DND-41 (cell line): ENCODE measurements around the gene OR10J1.

Source experiments
- ATAC-seq: fragments of 200-7000 bp; cut with Tn5 transposase; 3 replicates; pipeline ENCODE4 v1.9.1; 2021; ENCODE audit warnings: low read depth; ENCODE audit not compliant: insufficient read depth
- DNase-seq: peaks from one replicate; pipeline ENCODE4 v3.0.0-alpha.2; 2020
- H2AFZ ChIP-seq: 2 replicates; pipeline ENCODE4 v1.6.0; 2012; ENCODE audit warnings: low read depth, low read length
- H3K27ac ChIP-seq: 2 replicates; pipeline ENCODE4 v1.5.1; 2012; ENCODE audit warnings: low read length, inconsistent platforms
- H3K27me3 ChIP-seq: fragments of 200-600 bp; sonication (generic); 2 replicates; pipeline ENCODE4 v1.6.0; 2012; ENCODE audit warnings: low read length, mild to moderate bottlenecking, inconsistent platforms; ENCODE audit not compliant: insufficient read depth, poor library complexity
- H3K36me3 ChIP-seq: 2 replicates; pipeline ENCODE4 v1.5.1; 2012; ENCODE audit warnings: low read length, inconsistent platforms; ENCODE audit not compliant: insufficient read depth
- H3K4me1 ChIP-seq: 2 replicates; pipeline ENCODE4 v1.5.1; 2012; ENCODE audit warnings: mild to moderate bottlenecking, low read length; ENCODE audit not compliant: insufficient read depth
- H3K4me2 ChIP-seq: 2 replicates; pipeline ENCODE4 v1.6.0; 2012; ENCODE audit warnings: mild to moderate bottlenecking, moderate library complexity, low read length, inconsistent platforms; ENCODE audit not compliant: insufficient read depth
- H3K4me3 ChIP-seq, 2 experiments: fragments of 200-600 bp in 1 of 2; shearing (Covaris generic) in 1 of 2; 2 replicates each; pipeline ENCODE4 v1.5.1; 2012 to 2016; ENCODE audit warnings: inconsistent platforms in 2 of 2, low read length in 2 of 2, mild to moderate bottlenecking in 2 of 2, low read depth in 1 of 2, moderate library complexity in 1 of 2
- H3K79me2 ChIP-seq: 2 replicates; pipeline ENCODE4 v1.6.0; 2012; ENCODE audit warnings: low read length, inconsistent platforms; ENCODE audit not compliant: insufficient read depth
- H3K9ac ChIP-seq: 2 replicates; pipeline ENCODE4 v1.6.0; 2012; ENCODE audit warnings: low read depth, mild to moderate bottlenecking, inconsistent platforms, low read length, moderate library complexity
- H3K9me3 ChIP-seq: 2 replicates; pipeline ENCODE4 v1.5.1; 2012; ENCODE audit warnings: low read length, moderate library complexity, mild to moderate bottlenecking, inconsistent platforms; ENCODE audit not compliant: insufficient read depth, severe bottlenecking
- H4K20me1 ChIP-seq: 2 replicates; pipeline ENCODE4 v1.6.0; 2012; ENCODE audit warnings: low read length; ENCODE audit not compliant: insufficient read depth
- EZH2 ChIP-seq: IDR thresholded peaks from 3 replicates; pipeline ENCODE4 v1.6.1; 2012; ENCODE audit warnings: borderline replicate concordance, low read depth, mild to moderate bottlenecking, moderate library complexity, low read length, inconsistent platforms; ENCODE audit not compliant: severe bottlenecking
- TF ChIP-seq, protein P1 (sequence below): IDR thresholded peaks from 2 replicates; pipeline ENCODE4 v1.5.1; 2012; ENCODE audit warnings: borderline replicate concordance, low read length, moderate library complexity, mild to moderate bottlenecking; ENCODE audit not compliant: poor library complexity, severe bottlenecking; ENCODE audit errors: extremely low read depth

Gene OR10J1

GRCh38 chr1:159421821-159422220 lies 17.7 kb upstream of the OR10J1 start:
- Histone ChIP-seq H3K9me3 (peaks cover 14% of the 10 kb centered on the region), H2AFZ (no peak overlapping the region), H3K9ac (no peak overlapping the region), H3K4me3 (no peak overlapping the region), H3K79me2 (no peaks in the 10 kb centered on the region), H3K27ac (no peak overlapping the region), H3K36me3 (no peaks in the 10 kb centered on the region), H3K4me2 (no peak overlapping the region), H3K4me1 (no peaks in the 10 kb centered on the region), H4K20me1 (no peaks in the 10 kb centered on the region), H3K27me3 (no peaks in the 10 kb centered on the region)
- TF ChIP-seq, protein P1, sequence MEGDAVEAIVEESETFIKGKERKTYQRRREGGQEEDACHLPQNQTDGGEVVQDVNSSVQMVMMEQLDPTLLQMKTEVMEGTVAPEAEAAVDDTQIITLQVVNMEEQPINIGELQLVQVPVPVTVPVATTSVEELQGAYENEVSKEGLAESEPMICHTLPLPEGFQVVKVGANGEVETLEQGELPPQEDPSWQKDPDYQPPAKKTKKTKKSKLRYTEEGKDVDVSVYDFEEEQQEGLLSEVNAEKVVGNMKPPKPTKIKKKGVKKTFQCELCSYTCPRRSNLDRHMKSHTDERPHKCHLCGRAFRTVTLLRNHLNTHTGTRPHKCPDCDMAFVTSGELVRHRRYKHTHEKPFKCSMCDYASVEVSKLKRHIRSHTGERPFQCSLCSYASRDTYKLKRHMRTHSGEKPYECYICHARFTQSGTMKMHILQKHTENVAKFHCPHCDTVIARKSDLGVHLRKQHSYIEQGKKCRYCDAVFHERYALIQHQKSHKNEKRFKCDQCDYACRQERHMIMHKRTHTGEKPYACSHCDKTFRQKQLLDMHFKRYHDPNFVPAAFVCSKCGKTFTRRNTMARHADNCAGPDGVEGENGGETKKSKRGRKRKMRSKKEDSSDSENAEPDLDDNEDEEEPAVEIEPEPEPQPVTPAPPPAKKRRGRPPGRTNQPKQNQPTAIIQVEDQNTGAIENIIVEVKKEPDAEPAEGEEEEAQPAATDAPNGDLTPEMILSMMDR, result peak; percentile 35
- TF ChIP-seq EZH2, result no peak
- no peak for ATAC-seq
- DNase-seq, result no peak

DNA sequence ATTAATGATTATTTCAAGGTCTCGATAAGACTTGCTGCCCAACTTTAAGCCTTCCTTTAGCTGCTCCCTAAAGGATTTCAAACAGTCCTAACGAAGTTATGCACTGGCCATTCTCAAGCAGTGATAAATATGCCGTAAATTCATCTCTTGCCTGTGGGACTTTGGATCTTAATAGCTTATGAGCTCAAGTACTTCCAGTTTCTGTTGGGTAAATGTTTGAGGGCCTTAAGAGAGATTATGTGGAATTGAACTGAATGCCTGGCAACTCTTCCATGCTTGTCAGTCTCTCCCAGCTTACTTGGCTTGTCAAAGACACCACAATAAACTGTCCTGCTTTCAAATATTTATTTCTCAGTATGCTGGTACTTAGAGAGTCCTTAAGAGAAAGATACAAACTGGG lies 11.0 kb upstream of the OR10J1 start:
- no peak overlapping the region for H3K27ac ChIP-seq
- H4K20me1 ChIP-seq, result no peaks in the 10 kb centered on the region
- H3K27me3 ChIP-seq, result no peaks in the 10 kb centered on the region
- H3K9me3 ChIP-seq, result no peaks in the 10 kb centered on the region
- H3K4me1 ChIP-seq, result no peaks in the 10 kb centered on the region
- no peak overlapping the region for H2AFZ ChIP-seq
- H3K36me3 ChIP-seq, result no peaks in the 10 kb centered on the region
- no peak overlapping the region for H3K9ac ChIP-seq
- no peaks in the 10 kb centered on the region for H3K79me2 ChIP-seq
- no peak overlapping the region for H3K4me3 ChIP-seq
- DNase-seq (no peak), ATAC-seq (no peak)
- no peak overlapping the region for H3K4me2 ChIP-seq
- TF ChIP-seq, protein P1, result no peak
- TF ChIP-seq EZH2, result no peak

GRCh38 chr1:159429074-159429861 lies 10.3 kb upstream of the OR10J1 start:
- no peaks in the 10 kb centered on the region for H3K36me3 ChIP-seq
- no peak for TF ChIP-seq EZH2
- TF ChIP-seq, protein P1, result no peak
- H2AFZ ChIP-seq, result no peak overlapping the region
- no peak overlapping the region for H3K27ac ChIP-seq
- no peak overlapping the region for H3K4me2 ChIP-seq
- no peak overlapping the region for H3K9ac ChIP-seq
- no peaks in the 10 kb centered on the region for H3K79me2 ChIP-seq
- DNase-seq (no peak), ATAC-seq (no peak)
- H4K20me1 ChIP-seq, result no peaks in the 10 kb centered on the region
- no peaks in the 10 kb centered on the region for H3K4me1 ChIP-seq
- no peaks in the 10 kb centered on the region for H3K27me3 ChIP-seq
- H3K4me3 ChIP-seq, result no peak overlapping the region
- H3K9me3 ChIP-seq, result no peaks in the 10 kb centered on the region
